Heart left ventricle (tissue), 16 donors: ENCODE measurements around the gene ARHGAP19. TPM values are rescaled to one million over a fixed set of nuclear protein-coding genes. Genes with fewer than 3 reads are reported as not detected.

Experiments
- ATAC-seq, 4 donors: fragments of 200-7000 bp; cut with Tn5 transposase; one replicate each; pipeline ENCODE4 v1.9.1; 2020 to 2022; ENCODE audit warnings: moderate library complexity in 4 of 4, mild to moderate bottlenecking in 3 of 4, moderate number of reproducible peaks in 1 of 4
- DNase-seq, 5 donors: peaks; one replicate each; pipeline ENCODE4 v3.0.0-alpha.2; 2020
- H3K27ac ChIP-seq, 12 donors: fragments of 200-600 bp; sonication (generic) in 4 of 12; one replicate each; pipeline versions ENCODE4 v1.5.0 to v1.8.0; 2016 to 2022; ENCODE audit warnings: mild to moderate bottlenecking in 2 of 12
- H3K27me3 ChIP-seq, 9 donors: fragments of 200-600 bp; sonication (generic) in 2 of 9; one replicate each; pipeline versions ENCODE4 v1.5.1 to v1.8.0; 2016 to 2022; ENCODE audit warnings: mild to moderate bottlenecking in 3 of 9
- H3K36me3 ChIP-seq, 9 donors: fragments of 200-600 bp; sonication (generic) in 2 of 9; one replicate each; pipeline versions ENCODE4 v1.5.0 to v1.8.0; 2018 to 2022; ENCODE audit warnings: mild to moderate bottlenecking in 2 of 9
- H3K4me1 ChIP-seq, 12 donors: fragments of 200-600 bp; sonication (generic) in 4 of 12; one replicate each; pipeline versions ENCODE4 v1.5.0 to v1.8.0; 2016 to 2022; ENCODE audit warnings: mild to moderate bottlenecking in 3 of 12
- H3K4me3 ChIP-seq, 12 donors: fragments of 200-600 bp; sonication (generic) in 4 of 12; one replicate each; pipeline versions ENCODE4 v1.5.0 to v1.8.0; 2017 to 2022; ENCODE audit warnings: mild to moderate bottlenecking in 9 of 12, moderate library complexity in 4 of 12
- H3K9me3 ChIP-seq, 12 donors: fragments of 200-600 bp; sonication (generic) in 4 of 12; one replicate each; pipeline versions ENCODE4 v1.5.0 to v1.8.0; 2016 to 2022; ENCODE audit warnings: mild to moderate bottlenecking in 1 of 12
- POLR2A ChIP-seq, 2 donors: fragments of 450-650 bp; IDR thresholded peaks; one replicate each; pipeline ENCODE4 v1.6.1; 2017; ENCODE audit warnings: antibody characterized with exemption in 2 of 2, mild to moderate bottlenecking in 2 of 2, moderate library complexity in 2 of 2
- WGBS, 4 donors: extraction: QIAGEN DNeasy Blood & Tissue Kit in 2 of 4; methylation state at CpG; one replicate each; pipeline versions ENCODE4 v1.1.5 to v1.1.7; 2013 to 2018; 5-methylcytosine and 5-hydroxymethylcytosine counted together
- intact Hi-C, 10 donors: fragments of 100-400 bp; cut with DNase I; formaldehyde crosslinking; loops; one replicate each; pipeline versions ENCODE4 v1.11.1 to v1.14.2; 2022
- polyA plus RNA-seq, 2 donors: library from polyadenylated mRNA; stranded (reverse); fragments of 200-250 nt; gene quantifications; one replicate each; pipeline ENCODE4 v1.2.3, GENCODE V29; 2013
- total RNA-seq, 9 donors: library from RNA; depleted of rRNA in 2 of 9; stranded (reverse); fragments of >200 nt in 2 of 9; fragmentation: NEBNext Ultra II Directional in 3 of 9; extraction: Animal tissue kit (Norgen Biotek cat#: 25700) in 3 of 9; gene quantifications; one replicate each; pipeline versions ENCODE4 v1.1.0 to v1.2.4, GENCODE V29; 2016 to 2023
- TF ChIP-seq, protein P1 (sequence below), 12 donors: fragments of 200-600 bp; sonication (generic) in 4 of 12; IDR thresholded peaks; one replicate each; pipeline versions ENCODE4 v1.5.0 to v1.8.0; 2018 to 2022; ENCODE audit warnings: antibody characterized with exemption in 12 of 12, mild to moderate bottlenecking in 5 of 12
- donor health status: ischemic (EF 13 %, LVEDD 7.1; RV severe dilation, severe dysfunction).
- donor health status: healthy with polysubstance abuse.
- donor health status: DM: no; HTN: yes; CAD: no.
- donor health status: DM: no; HTN: no; CAD: no.
- donor health status: ischemic (EF 25% LVEDD 6.9; RV normal size, moderate dysfunction).
- donor health status: ischemic (EF 25% LVEDD 5.7; RV mildly dilated, moderate dysfunction).
- donor health status: healthy.
- donor health status: DM: yes; HTN: yes; CAD: no.
- donor health status: ischemic (EF 35%, LVEDD 5.7; RV mildly dilated, moderate dysfunction).
- donor health status: nonischemic (EF 11% LVEDD 7.7; RV severe dilation, severe dysfunction).
- donor health status: DM: yes; HTN: yes; CAD: no.
- donor health status: PGD.
- donor health status: ischemic (EF 29% LVEDD 5.4; RV normal size, mild dysfunction).
- donor health status: nonischemic (EF 23%, LVEDD 6.1; RV moderate dilation, normal function).

Gene ARHGAP19
- total and polyA plus RNA-seq, 11 donors = 1.1 to 7.4 (median 4.0) TPM

DNA sequence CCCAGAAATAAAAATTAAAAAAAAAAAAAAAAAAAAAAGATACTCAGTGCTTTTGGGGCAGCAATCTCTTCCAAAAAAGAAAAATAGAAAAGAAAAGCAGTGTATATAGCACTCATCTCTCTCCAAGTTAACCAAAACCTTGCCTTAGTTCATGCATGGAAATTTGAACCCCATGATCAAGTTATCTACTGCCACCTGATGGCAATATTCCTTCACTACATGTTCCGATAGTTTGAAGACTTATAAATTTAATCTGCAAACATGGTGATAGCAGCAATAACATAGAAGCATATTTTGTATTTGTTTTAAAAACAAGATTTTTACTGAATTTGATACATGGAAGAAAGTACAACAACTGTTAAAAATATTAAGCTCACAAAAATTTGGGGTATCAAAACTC is 58.0 kb downstream of the ARHGAP19 start:
- H3K36me3 ChIP-seq = peaks cover 0 to 60% (median 26%) of the 10 kb centered on the region in 9 donors
- H3K9me3 ChIP-seq = no peaks in the 10 kb centered on the region
- TF ChIP-seq, protein P1, sequence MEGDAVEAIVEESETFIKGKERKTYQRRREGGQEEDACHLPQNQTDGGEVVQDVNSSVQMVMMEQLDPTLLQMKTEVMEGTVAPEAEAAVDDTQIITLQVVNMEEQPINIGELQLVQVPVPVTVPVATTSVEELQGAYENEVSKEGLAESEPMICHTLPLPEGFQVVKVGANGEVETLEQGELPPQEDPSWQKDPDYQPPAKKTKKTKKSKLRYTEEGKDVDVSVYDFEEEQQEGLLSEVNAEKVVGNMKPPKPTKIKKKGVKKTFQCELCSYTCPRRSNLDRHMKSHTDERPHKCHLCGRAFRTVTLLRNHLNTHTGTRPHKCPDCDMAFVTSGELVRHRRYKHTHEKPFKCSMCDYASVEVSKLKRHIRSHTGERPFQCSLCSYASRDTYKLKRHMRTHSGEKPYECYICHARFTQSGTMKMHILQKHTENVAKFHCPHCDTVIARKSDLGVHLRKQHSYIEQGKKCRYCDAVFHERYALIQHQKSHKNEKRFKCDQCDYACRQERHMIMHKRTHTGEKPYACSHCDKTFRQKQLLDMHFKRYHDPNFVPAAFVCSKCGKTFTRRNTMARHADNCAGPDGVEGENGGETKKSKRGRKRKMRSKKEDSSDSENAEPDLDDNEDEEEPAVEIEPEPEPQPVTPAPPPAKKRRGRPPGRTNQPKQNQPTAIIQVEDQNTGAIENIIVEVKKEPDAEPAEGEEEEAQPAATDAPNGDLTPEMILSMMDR (IDR thresholded peaks at IDR 0.05) = peak; percentile 32 to 65 (median 50)
- no peak for TF ChIP-seq POLR2A (IDR thresholded peaks at IDR 0.05)
- intact Hi-C loops = no loop called here
- 42 to 50% (median 47%) methylated on average over 1 of the region's 1 CpG for WGBS, 4 donors
- no peak overlapping the region for H3K27ac ChIP-seq
- H3K27me3 ChIP-seq = no peaks in the 10 kb centered on the region
- ATAC-seq (no peak), DNase-seq (no peak)
- no peak overlapping the region for H3K4me3 ChIP-seq
- no peaks in the 10 kb centered on the region for H3K4me1 ChIP-seq

DNA sequence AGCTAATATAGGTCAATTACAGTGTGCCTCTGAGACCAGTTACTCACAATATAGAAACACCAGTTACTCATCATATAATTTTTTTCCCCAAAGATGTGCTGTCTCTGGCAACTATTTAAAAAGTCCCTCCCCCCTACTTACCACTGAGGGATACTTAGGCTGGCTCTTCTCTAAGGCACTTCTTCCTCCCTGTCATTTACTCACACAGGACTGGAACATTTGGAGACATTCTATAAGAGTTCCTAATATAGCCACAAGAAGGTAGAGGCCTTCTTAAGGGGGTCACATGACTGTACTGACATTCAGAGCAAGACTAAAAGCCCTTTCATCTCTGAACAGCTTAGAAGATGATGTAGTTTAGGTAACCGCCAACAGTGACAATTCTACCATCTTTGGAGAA is 62.3 kb downstream of the ARHGAP19 start:
- no peak overlapping the region for H3K4me3 ChIP-seq
- TF ChIP-seq, protein P1 (IDR thresholded peaks at IDR 0.05) = no peak
- no peak for TF ChIP-seq POLR2A (IDR thresholded peaks at IDR 0.05)
- peaks cover 0 to under 1% (median 0%) of the 10 kb centered on the region in 12 donors for H3K4me1 ChIP-seq
- intact Hi-C loops = no loop called here
- no peak for DNase-seq
- no peaks in the 10 kb centered on the region for H3K9me3 ChIP-seq
- peaks cover 0 to 74% (median 37%) of the 10 kb centered on the region in 9 donors for H3K36me3 ChIP-seq
- no peak for ATAC-seq
- 96 to 100% (median 98%) methylated on average over 1 of the region's 1 CpG for WGBS, 4 donors
- no peaks in the 10 kb centered on the region for H3K27me3 ChIP-seq
- no peak overlapping the region for H3K27ac ChIP-seq

DNA sequence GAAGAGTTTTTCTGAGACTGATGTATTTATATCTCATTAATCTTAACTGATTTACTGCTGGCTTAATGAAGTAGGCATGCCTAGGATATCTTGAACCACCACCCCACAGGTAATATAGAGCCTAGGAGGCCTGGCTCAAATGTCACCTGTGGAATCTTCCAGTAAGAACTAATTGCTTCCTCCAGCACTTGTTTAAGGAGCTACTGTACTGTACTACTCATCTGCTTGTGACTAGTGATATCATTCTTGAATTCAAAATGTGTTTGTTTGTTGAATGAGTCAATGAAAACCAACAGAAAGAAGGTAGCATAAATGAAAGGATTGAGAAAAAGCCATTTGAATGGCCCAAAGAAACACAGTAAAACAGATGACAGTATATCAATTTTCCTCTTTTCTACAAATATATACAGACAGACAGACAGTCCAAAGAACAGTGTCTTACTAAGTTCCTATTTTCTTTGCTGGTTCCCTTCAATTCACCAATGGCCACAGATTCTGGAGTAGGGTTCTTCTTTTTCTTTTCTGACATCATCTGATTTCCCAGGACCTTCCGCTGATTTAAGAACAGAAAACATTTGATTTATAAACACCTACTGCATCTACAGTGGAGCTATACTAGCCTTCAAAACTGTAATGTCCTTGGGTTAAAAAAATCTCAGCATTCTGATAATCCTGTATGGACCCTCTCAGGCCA is 63.0 kb downstream of the ARHGAP19 start:
- intact Hi-C loops = no loop called here
- peaks cover 0 to 7% (median 0%) of the 10 kb centered on the region in 12 donors for H3K4me1 ChIP-seq
- no peak overlapping the region for H3K27ac ChIP-seq

DNA sequence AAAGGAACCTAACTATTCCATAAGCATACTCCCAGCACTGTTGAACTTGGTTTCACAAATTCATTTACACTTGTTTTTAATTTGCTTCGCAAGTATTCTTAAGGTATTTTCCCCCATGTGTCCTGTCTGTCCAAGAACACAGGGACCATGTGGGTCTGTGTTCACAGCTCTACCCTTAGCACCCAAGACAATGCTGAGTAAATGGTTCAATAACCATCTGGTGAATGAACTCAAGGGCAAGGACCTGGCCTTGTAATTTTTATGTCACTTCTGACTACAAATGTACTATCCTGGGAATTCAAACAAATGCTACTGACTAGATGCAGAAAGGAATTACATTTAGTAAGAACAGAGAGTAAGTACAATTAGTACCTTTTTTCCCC is 63.7 kb downstream of the ARHGAP19 start:
- H3K27ac ChIP-seq = no peak overlapping the region
- ATAC-seq (no peak), DNase-seq (no peak)
- H3K4me3 ChIP-seq = no peak overlapping the region
- H3K36me3 ChIP-seq = peaks cover 0 to 78% (median 42%) of the 10 kb centered on the region in 9 donors
- no peak for TF ChIP-seq POLR2A (IDR thresholded peaks at IDR 0.05)
- TF ChIP-seq, protein P1 (IDR thresholded peaks at IDR 0.05) = no peak
- H3K27me3 ChIP-seq = no peaks in the 10 kb centered on the region
- intact Hi-C loops = no loop called here
- no peaks in the 10 kb centered on the region for H3K9me3 ChIP-seq
- H3K4me1 ChIP-seq = peaks cover 0 to 13% (median 0%) of the 10 kb centered on the region in 12 donors
- WGBS, 4 donors = 99 to 100% (median 100%) methylated on average over 1 of the region's 1 CpG

More for the DNA sequence above, 63.0 kb downstream of the ARHGAP19 start:
- Histone ChIP-seq H3K9me3 (no peaks in the 10 kb centered on the region), H3K36me3 (peaks cover 0 to 79% (median 37%) of the 10 kb centered on the region in 9 donors), H3K4me3 (no peak overlapping the region), H3K27me3 (no peaks in the 10 kb centered on the region)
- no peak for ATAC-seq
- TF ChIP-seq POLR2A (IDR thresholded peaks at IDR 0.05) = no peak
- TF ChIP-seq, protein P1 (IDR thresholded peaks at IDR 0.05) = no peak
- no peak for DNase-seq
- WGBS, 4 donors = 90 to 98% (median 95%) methylated on average over 1 of the region's 1 CpG
